GM18873 (cell line): ENCODE results near the gene SLC6A11.

Experiments
- ATAC-seq: cut with Tn5 transposase; IDR thresholded peaks from one replicate; pipeline ENCODE4 v1.9.1; 2021; ENCODE audit warnings: mild to moderate bottlenecking, moderate library complexity, moderate number of reproducible peaks; ENCODE audit not compliant: unreplicated experiment, low FRiP score

The SLC6A11 gene

GRCh38 chr3:10948326-10948725, 132.3 kb downstream of the SLC6A11 start:
- ATAC-seq, result no peak

GRCh38 chr3:10949197-10949596, 133.2 kb downstream of the SLC6A11 start:
- ATAC-seq, result no peak

- no peak for ATAC-seq
Observed at GRCh38 chr3:10950476-10951294, 134.7 kb downstream of the SLC6A11 start.

- no peak for ATAC-seq
Observed at GRCh38 chr3:10951295-10951926, 135.4 kb downstream of the SLC6A11 start.

- no peak for ATAC-seq
Observed at GRCh38 chr3:10952525-10952924, 136.5 kb downstream of the SLC6A11 start.

GRCh38 chr3:10954740-10955139, 138.7 kb downstream of the SLC6A11 start:
- no peak for ATAC-seq

- no peak for ATAC-seq
Observed at GRCh38 chr3:10955711-10956453, 139.9 kb downstream of the SLC6A11 start.

GRCh38 chr3:10956531-10956930, 140.5 kb downstream of the SLC6A11 start:
- ATAC-seq, result no peak

- ATAC-seq, result no peak
Observed at GRCh38 chr3:10956986-10957385, 141.0 kb downstream of the SLC6A11 start.

- ATAC-seq, result no peak
Observed at GRCh38 chr3:10957976-10958749, 142.1 kb downstream of the SLC6A11 start.

GRCh38 chr3:10960255-10960654, 144.2 kb downstream of the SLC6A11 start:
- no peak for ATAC-seq

GRCh38 chr3:10961921-10962320, 145.9 kb downstream of the SLC6A11 start:
- ATAC-seq, result no peak

- ATAC-seq, result no peak
Observed at GRCh38 chr3:10962481-10963036, 146.5 kb downstream of the SLC6A11 start.

- no peak for ATAC-seq
Observed at GRCh38 chr3:10964537-10965167, 148.6 kb downstream of the SLC6A11 start.

GRCh38 chr3:10968401-10968800, 152.4 kb downstream of the SLC6A11 start:
- no peak for ATAC-seq

- ATAC-seq, result no peak
Observed at GRCh38 chr3:10970306-10970960, 154.4 kb downstream of the SLC6A11 start.

GRCh38 chr3:10972072-10972782, 156.2 kb downstream of the SLC6A11 start:
- no peak for ATAC-seq

- no peak for ATAC-seq
Observed at GRCh38 chr3:10973046-10973595, 157.1 kb downstream of the SLC6A11 start.
